Left ventricle myocardium inferior (tissue), 1 donor: Measurements from ENCODE around the gene COX18. TPM values are rescaled to one million over a fixed set of nuclear protein-coding genes. Genes with fewer than 3 reads are reported as not detected.

Experiments used
- DNase-seq: peaks from one replicate; pipeline ENCODE4 v3.0.0-alpha.2; 2020
- H3K27ac ChIP-seq: fragments of 200-600 bp; replicated peaks from 2 replicates; pipeline ENCODE4 v1.8.0; 2021
- H3K27me3 ChIP-seq: fragments of 200-600 bp; 2 replicates; pipeline ENCODE4 v1.8.0; 2021; ENCODE audit warnings: low read depth
- H3K36me3 ChIP-seq: fragments of 200-600 bp; 2 replicates; pipeline ENCODE4 v1.8.0; 2021
- H3K4me1 ChIP-seq: fragments of 200-600 bp; 2 replicates; pipeline ENCODE4 v1.8.0; 2021
- H3K4me3 ChIP-seq: fragments of 200-600 bp; 2 replicates; pipeline ENCODE4 v1.8.0; 2021; ENCODE audit warnings: mild to moderate bottlenecking, moderate library complexity
- H3K9me3 ChIP-seq: fragments of 200-600 bp; replicated peaks from 2 replicates; pipeline ENCODE4 v1.8.0; 2021
- intact Hi-C: fragments of 100-400 bp; cut with micrococcal nuclease; formaldehyde crosslinking; loops from one replicate; pipeline ENCODE4 v1.11.0; 2022
- long read RNA-seq: library from polyadenylated mRNA; unstranded; transcript quantifications from one replicate; pipeline ENCODE4 v2.0.0, GENCODE V29; 2021
- total RNA-seq: library from RNA; stranded (reverse); fragmentation: NEBNext Ultra II Directional; extraction: Animal tissue kit (Norgen Biotek cat#: 25700); gene quantifications from one replicate; pipeline ENCODE4 v1.2.1, GENCODE V29; 2021
- TF ChIP-seq, protein P1 (sequence below): fragments of 200-600 bp; IDR thresholded peaks from 2 replicates; pipeline ENCODE4 v1.8.0; 2021; ENCODE audit warnings: antibody characterized with exemption, mild to moderate bottlenecking, borderline replicate concordance
- donor health status: DM: no; HTN: yes; CAD: no; lungs with severe emphysema.

COX18 gene, protein sequence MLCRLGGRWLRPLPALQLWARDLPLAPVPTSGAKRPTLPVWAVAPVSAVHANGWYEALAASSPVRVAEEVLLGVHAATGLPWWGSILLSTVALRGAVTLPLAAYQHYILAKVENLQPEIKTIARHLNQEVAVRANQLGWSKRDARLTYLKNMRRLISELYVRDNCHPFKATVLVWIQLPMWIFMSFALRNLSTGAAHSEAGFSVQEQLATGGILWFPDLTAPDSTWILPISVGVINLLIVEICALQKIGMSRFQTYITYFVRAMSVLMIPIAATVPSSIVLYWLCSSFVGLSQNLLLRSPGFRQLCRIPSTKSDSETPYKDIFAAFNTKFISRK
- total RNA-seq, result 17.0 TPM
- long read RNA-seq, full-length matches to known transcripts, result 3 of 3 reads
- long read RNA-seq, partial matches to known transcripts, result 0 of 3 reads
- long read RNA-seq, other reads (novel, unspliced or antisense), result 0 of 3 reads

DNA sequence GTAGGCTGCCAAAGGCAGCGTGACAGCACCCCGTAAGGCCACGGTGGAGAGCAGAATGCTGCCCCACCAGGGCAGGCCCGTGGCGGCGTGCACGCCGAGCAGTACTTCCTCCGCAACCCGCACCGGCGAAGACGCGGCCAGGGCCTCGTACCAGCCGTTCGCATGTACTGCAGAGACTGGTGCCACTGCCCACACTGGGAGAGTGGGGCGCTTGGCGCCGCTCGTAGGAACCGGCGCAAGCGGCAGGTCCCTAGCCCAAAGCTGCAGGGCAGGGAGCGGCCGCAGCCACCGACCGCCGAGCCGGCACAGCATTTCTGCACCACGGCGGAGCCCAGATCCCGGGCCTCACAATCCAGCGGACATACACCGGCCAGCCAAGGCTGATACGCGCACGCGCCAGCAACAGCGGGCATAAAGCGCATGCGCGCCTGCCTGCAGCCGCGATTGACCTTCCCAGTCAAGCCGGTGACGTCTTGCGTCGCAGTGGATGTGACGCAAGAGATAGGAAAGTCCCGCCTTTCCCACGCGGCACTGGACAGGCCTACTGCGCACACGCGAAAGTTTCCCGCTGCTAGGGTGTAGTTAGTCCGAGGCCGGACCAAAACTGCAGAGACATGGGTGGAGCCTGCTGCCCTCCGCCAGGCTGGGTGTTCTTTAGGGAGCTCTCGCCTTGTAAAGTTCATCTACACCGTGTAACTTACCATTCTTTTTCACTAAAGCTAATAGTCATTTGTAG is at the start of gene COX18:
Gene COX18, minus strand, starts transcription at position 379 of the 736 bp plus-strand sequence. Its CDS starts 67 bp downstream, at position 312.
- H3K9me3 ChIP-seq, result no peaks in the 10 kb centered on the region
- peak within 1 kb of the TSS; percentile 91 for H3K4me3 ChIP-seq
- H3K27ac ChIP-seq, result peak within 1 kb of the TSS; percentile 99
- intact Hi-C loops, result loop anchor here (5.0 kb wide), 1 partner anchor 188 kb away; the partner anchor contains the start of gene ANKRD17
- H3K4me1 ChIP-seq, result peaks cover 52% of the 10 kb centered on the region
- TF ChIP-seq, protein P1, sequence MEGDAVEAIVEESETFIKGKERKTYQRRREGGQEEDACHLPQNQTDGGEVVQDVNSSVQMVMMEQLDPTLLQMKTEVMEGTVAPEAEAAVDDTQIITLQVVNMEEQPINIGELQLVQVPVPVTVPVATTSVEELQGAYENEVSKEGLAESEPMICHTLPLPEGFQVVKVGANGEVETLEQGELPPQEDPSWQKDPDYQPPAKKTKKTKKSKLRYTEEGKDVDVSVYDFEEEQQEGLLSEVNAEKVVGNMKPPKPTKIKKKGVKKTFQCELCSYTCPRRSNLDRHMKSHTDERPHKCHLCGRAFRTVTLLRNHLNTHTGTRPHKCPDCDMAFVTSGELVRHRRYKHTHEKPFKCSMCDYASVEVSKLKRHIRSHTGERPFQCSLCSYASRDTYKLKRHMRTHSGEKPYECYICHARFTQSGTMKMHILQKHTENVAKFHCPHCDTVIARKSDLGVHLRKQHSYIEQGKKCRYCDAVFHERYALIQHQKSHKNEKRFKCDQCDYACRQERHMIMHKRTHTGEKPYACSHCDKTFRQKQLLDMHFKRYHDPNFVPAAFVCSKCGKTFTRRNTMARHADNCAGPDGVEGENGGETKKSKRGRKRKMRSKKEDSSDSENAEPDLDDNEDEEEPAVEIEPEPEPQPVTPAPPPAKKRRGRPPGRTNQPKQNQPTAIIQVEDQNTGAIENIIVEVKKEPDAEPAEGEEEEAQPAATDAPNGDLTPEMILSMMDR, result no peak
- DNase-seq, result peak; percentile 98
- peaks cover 18% of the 10 kb centered on the region for H3K36me3 ChIP-seq
- no peaks in the 10 kb centered on the region for H3K27me3 ChIP-seq

DNA sequence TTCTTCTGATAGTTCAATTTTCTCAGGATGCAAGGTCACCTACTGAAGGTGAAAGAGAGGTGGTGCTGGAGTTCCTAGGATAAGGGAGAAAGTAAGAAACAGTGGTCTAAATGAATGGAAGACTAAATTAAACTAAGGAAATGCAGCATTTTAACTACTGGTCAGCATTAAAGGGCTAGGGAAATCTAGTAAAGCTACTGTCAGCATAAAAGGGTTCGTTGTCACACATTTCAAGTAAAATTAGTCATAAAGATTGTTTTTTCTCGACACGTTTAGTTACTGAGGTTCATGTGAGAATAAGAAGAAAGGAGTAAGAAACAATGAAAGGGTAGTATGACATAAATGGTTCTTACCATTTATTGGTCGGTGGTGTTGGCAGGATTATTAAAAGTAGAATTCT is 40.0 kb upstream of the COX18 start:
- no peak for DNase-seq
- TF ChIP-seq, protein P1, result no peak
- H3K27ac ChIP-seq, result no peak overlapping the region
- H3K9me3 ChIP-seq, result no peaks in the 10 kb centered on the region
- H3K4me3 ChIP-seq, result no peak overlapping the region
- H3K36me3 ChIP-seq, result peaks cover 90% of the 10 kb centered on the region
- no peaks in the 10 kb centered on the region for H3K27me3 ChIP-seq
- intact Hi-C loops, result no loop called here
- no peaks in the 10 kb centered on the region for H3K4me1 ChIP-seq

DNA sequence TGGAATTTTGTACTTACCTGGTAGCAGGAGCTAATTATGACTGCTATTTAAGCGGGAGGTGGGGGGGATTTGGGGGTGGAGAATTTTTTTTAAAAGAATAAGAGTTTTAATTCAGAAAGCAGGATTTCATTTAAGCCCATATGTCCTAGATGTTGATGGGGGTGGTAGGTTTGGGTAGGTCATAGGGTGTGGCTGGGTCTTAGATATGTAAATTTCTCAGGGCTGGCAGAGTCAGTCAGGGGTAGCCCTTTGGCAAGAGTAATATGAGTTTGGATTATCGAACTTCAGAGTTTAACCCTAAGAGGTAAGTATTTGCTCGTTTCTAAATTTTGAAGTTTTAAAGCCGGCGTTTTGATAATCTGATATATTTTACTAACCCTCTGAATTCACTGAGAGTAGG is 35.2 kb upstream of the COX18 start:
- Histone ChIP-seq H3K9me3 (no peaks in the 10 kb centered on the region), H3K27me3 (no peaks in the 10 kb centered on the region), H3K27ac (no peak overlapping the region), H3K36me3 (peaks cover 84% of the 10 kb centered on the region), H3K4me3 (no peak overlapping the region), H3K4me1 (no peaks in the 10 kb centered on the region)
- intact Hi-C loops, result no loop called here
- DNase-seq, result no peak
- TF ChIP-seq, protein P1, result no peak

DNA sequence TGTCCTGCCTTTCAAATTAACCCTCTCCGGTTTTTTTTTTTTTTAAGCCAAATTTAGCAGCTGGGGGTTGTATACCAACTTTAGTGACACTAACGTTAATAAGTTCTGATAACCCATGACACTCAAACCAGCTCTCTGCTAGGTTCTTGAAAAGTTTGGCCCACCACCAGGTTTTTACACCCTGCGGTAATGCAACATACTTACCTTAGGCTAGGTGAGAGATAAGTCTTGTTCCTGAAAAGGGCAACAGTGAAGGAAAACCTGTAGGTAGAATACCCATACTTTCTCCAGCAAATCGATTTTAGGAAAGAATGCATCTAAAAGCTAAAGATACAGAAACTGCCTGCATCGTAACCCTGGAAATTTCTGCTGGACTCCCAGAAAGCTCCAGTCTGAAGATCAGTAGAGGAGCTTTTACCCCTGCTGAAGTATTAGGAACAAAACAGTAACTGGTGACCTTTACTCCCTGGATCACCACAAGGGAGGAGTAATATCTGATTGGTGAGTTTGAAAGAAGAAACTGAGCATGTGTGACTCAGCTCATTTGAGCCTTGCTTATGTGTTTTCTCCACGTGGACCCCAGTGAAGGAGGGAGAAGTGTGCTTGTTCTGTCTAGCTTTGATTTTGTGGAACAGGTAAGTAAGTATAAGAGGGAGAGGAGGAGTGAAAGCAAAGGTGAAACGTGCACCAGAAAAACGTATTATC is 34.4 kb upstream of the COX18 start:
- Histone ChIP-seq H3K9me3 (no peaks in the 10 kb centered on the region), H3K27me3 (no peaks in the 10 kb centered on the region), H3K36me3 (peaks cover 84% of the 10 kb centered on the region), H3K27ac (no peak overlapping the region), H3K4me1 (no peaks in the 10 kb centered on the region), H3K4me3 (no peak overlapping the region)
- intact Hi-C loops, result no loop called here
- DNase-seq, result no peak
- TF ChIP-seq, protein P1, result no peak

DNA sequence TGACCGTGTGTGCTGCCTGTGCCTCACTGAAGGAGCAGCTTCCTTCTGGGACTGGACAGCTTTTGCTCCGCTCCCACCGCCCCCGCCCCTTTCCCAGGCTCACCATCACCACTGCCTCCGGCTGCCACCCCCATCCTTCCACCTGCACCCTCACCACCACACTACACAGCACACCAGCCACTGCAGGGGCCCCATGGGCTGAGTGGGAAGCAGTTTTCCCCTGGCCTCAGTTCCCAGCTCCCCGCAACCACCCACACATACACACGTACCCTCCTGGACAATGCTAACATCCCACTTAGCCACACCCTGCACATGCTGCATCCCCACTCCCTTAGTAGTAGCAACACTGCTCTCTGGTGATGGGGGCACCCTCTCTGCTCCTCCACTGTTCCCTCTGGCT is 29.6 kb upstream of the COX18 start:
- Histone ChIP-seq H3K27ac (no peak overlapping the region), H3K4me3 (no peak overlapping the region), H3K9me3 (no peaks in the 10 kb centered on the region), H3K4me1 (no peaks in the 10 kb centered on the region), H3K27me3 (no peaks in the 10 kb centered on the region), H3K36me3 (peaks cover 84% of the 10 kb centered on the region)
- intact Hi-C loops, result no loop called here
- TF ChIP-seq, protein P1, result no peak
- no peak for DNase-seq
